8988T (cell line): ENCODE results near the gene TBC1D14.

Experiments used
- DNase-seq: peaks from one replicate; pipeline ENCODE4 v3.0.0; 2011

The TBC1D14 gene

DNA sequence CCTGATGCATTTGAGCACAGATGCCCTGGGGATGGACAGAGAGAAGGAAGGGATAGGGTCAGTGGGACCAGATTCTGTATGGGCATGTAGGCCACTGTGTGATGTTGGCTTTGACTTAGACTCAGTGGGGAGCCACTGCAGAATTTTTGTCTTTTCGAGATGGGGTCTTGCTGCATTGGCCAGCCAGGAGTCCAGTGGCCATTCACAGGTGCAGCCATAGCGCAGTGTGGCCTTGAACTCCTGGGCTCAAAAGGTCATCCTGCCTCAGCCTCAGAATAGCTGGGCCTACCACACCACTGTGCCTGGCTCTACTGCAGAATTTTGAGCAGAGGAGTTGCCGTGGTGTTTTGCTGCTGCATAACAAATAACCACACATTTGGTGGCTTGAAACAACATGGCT lies 22.8 kb downstream of the TBC1D14 start:
- no peak for DNase-seq

DNA sequence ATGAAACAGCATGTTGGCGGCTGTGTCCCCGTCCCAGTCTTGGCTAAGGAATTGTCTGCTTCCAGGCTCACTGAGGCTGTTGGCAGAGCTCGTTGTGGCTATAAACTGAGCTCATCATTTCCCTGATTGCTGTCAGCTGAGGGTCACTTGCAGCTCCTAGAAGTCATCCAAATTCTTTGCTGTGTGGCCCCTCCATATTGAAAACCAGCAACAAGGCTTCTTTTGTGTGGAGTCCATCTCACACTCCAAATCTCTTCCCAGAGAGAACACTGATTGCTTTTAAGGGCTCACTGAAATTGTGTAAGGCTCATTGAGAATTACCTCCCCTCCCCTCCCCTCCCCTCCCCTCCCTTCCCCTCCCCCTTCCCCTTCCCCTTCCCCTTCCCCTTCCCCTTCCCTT lies 23.3 kb downstream of the TBC1D14 start:
- DNase-seq = no peak

DNA sequence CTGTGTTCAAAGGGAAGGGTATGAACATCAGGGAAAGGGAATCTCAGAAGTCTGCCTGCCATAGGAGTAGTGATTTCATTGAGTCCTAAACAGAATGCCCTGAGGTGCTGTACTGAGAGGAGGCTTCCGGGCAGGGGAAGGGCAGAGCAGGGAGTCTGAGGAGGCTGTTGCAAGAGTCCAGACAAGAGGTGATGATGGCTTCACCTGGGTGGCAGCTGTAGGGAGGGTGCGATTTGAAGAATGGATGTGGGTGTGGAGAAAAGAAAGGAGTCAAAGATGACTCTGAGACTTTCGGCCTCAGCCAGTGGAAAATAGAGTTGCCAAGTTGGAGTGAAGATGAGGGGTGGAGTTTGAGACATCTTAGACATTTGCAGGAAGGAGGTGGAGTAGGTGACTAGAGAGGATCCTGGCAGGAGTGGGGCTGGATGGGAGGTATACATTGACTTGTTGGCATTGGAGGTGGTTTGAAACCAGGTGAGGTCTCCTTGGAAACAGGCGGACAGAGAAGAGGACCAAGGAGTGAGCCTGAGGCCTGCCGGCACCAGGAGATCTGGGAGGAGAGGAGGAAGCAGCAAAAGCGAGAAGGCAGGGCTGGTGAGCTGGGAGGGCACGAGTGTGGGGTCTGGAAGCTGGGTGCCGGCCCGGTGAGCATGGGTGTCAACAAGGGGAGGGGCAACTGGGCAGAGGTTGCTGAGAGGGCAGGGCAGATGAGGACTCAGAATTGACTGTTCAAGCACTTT lies 24.2 kb downstream of the TBC1D14 start:
- DNase-seq = no peak

DNA sequence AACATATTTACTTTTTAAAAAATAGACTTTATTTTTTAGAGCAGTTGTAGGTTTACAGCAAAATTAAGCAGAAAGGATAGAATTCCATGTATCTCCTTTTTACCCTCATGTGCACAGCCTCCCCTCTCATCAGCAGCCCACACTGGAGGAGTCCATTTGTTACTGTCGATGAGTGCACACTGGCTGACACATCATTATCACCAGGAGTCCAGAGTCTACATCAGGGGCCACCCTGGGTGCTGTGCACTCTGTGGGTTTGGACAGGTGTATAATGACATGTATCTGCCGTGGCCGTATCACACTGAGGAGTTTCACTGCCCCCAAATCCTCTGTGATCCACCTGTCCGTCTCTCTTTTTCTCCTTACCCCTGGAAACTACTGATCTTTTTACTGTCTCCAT lies 26.3 kb downstream of the TBC1D14 start:
- no peak for DNase-seq

DNA sequence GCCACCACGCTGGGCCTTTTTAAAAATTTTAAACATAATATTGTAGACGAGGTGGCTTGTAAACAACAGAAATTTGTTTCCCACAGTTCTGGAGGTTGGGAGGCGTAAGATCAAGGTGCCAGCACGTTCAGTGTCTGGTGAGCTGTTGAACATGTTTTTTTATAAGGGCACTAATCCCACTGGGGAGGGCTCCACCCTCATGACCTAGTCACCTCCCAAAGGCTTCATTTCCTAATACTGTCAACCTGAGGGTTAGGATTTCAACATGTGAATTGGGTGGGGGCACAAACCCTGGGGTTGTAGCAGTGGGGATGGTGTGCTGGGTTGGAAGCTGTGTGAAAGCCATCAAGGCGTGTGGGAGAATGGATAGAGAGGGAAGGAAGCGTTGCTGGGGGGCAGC lies 27.6 kb downstream of the TBC1D14 start:
- DNase-seq = no peak

DNA sequence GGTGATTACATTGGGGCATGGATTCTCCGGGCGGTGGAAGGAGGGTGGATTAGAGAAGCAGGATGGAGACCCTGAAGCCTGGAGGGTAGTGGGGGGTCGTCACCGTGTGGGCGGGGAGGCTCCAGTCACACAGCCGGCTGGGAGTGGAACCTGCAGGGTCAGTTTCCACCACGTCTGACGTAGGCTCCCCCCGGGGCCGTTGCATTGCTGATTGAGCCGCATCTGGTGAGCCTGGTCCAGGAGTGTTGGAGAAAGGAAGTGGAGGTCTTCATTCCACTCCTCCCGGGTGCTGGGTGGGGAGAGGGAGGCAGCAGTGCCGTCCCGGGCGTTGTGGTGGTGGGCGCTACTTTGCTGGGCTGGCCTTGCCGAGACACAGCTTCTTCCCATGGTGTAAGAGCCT lies 28.1 kb downstream of the TBC1D14 start:
- no peak for DNase-seq

DNA sequence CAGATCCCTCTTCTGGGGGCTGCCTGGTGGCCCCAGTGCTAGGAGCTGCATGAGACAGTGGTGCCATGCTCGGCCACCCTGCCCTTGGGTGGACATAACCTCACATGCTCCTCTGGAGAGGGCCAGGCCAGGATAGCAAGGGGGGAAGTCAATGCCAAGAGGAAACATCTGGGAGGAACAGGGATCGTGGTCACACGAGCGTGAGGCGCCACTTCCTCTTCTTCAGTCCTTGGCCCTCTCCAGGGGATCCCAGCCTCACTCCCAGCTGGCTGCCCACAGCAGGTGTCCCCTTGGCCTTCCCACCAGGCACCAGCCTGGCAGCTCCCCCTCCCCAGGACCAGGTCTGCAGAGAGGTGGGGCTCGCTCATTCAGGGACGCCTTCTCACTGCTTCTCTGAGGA lies 28.6 kb downstream of the TBC1D14 start:
- no peak for DNase-seq

DNA sequence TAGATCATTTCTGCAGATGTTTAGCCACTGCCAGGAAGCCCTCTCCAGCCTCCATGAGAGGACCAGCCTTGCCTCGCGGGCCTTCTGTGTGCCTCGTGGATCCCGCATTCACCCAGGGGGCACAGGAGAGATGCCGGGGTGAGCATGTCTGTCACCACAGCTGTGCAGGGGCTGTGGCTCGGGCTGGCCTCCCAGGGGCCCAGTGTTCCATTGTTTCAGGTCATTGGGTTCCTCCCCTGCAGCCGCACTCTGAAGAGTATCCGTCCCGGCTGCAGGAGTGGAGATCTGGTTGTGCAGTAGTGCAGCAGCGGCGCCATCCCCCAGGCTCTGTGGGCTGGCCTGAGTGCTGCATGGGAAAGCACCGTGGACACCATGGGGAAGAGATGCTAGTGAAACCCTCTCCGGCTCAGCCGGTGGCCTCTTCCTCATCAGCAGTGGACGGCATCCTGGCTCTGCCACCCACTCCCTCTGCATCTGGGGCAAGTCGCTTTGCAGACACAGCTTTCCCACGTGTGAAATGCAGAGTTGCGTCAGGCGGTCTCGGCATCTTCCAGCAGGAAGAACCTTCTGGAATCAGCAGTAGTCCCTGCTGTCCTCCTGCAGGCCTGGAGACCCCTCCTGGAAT lies 29.1 kb downstream of the TBC1D14 start:
- DNase-seq = no peak

DNA sequence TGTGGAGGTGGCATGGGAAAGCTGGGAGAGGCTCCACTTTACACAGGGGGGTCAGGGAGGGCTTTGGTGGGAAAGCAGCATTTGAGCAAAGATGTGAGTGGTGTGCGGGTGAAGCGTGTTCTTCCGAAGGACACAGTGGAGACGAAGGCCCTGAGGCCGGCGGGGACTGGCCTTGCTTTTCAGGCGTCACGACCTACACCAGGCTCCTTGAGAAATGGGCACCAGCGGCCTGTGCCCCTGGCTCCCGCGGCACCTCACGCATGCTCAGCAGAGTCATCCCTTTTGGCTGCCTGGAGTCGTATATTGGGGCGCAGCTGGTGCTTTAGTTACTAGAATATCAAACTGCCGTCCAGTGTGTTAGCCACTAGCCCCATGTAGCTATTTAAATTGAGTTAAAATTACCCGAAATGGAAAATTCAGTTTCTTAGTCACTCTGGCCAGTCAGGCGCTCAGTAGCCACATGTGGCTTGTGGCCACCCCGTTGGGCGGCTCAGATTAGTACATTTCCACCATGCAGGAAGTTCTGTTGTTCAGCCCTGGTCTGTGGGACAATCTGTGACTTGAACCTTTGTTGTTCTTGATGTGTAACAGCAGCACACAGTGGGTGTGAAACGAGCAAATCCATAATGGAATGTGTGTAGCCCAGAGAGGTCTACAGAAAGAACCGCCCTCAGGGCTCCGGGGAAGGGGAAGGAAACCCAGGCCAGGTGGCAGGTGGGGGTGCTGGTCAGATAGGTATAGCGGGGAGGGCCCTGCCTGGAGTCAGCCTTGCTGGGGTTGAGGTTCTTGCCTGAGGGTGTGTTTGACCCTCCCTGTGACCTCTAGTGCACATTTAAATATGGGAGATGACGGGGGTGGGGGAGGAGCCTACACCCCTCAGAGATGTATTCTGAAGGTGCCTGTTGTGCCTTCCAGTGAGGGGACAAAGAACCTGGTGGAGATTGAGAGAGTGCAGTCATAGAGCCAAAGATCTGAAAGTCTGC lies 30.4 kb downstream of the TBC1D14 start:
- DNase-seq = no peak

DNA sequence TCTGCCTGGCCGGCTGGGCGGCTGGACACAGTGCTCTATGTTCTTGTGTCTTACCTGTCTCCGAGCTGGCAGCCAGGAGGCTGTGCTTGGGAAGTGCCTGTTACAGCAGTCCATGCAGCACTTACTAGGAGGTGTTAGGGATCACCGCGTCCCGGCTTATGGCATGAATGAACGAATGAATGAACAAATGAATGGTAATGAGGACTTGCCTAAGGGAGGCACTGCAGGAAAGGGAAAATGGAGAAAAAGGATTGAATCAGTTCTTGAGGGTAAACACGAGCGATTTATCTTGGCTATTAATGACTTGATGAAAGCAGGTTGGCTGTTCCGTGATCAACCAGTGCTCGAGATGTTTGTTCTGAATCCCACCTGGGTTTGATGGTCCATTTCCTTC lies 31.1 kb downstream of the TBC1D14 start:
- no peak for DNase-seq

DNA sequence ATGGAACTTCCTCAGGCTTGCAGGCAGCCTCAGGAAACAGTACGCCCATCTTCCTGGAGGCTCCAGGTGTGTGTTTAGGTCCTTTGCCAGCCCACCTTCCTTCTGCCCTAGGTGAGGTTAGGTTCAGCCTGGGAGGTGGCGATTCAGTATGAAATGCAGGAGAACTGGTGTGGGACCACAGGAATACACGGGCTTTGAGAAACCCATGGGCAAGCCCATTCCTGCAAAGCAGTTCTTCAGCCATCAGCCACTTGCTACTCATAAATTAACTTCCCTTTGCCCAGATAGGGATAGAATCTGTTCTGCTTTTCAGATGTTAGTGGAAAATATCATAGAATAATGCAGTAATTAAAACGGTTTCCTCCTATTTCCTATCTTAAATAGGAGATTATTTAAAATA lies 32.2 kb downstream of the TBC1D14 start:
- no peak for DNase-seq

DNA sequence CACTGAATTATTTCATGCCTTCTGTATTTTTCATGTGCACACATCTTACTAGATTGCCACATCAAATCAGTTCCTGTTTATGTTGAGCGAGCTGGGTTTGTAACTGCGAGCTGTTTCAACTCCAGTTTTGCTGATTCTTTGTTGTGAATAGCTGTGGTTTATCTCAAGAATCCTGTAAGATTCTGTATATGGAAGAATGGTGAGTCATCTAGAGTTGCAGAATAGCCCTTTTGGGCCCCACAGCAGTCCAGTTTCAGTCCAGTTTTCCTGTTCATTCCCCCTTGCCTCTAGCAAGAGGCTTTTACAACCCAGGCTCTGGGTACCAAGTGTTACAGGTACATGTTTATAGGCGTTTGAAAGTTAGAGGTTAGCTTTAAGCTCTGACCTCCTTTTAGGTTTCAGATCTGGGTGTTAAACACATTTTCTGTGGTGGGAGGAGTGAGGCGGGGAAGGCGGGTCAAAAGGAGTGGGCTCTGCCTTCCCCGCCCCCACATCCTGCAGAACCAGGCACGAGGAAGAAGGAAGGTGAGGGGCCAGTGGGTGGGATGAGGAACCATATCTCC lies 32.7 kb downstream of the TBC1D14 start:
- DNase-seq = peak; percentile 37

DNA sequence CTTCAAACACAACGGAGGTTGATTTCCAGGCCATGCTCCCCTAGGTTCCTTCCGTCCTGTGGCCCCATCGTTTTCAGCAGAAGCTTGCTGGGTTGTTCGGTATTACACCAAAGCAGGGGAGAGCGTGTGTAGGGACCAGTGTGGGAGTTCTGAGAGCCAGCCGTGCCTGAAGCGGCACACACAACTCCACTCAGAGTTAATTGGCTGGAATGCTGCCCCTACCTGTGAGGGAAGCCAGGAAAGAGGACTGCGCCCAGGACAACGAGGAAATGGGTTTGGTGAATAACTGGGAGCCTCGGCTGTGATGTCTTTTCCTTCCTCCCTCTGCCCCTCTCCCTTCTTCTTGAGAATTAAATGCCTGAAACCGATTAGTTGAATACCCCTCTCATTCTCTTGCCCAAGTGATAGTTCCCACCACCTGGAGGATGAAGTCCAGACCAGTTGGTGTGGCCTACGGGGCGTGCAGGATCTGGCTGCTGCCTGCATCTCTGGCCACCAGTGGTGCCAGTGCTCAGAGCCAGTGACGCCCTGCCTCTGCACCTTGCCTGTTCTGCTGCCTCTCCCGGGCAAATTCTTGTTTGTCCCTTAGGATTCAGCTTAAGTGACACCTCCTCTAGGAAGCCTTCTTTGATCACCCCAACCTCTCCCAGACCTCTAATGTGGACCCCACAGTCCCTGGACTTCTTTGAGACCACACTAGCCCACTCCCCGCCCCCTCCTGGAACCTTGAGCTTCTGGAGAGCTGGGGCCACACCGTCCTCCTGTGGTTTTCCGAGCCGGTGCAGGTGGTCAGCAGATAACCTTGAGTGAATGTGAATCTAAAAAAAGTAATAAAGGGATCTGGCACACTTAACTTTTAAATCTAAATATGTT lies 33.6 kb downstream of the TBC1D14 start:
- no peak for DNase-seq

DNA sequence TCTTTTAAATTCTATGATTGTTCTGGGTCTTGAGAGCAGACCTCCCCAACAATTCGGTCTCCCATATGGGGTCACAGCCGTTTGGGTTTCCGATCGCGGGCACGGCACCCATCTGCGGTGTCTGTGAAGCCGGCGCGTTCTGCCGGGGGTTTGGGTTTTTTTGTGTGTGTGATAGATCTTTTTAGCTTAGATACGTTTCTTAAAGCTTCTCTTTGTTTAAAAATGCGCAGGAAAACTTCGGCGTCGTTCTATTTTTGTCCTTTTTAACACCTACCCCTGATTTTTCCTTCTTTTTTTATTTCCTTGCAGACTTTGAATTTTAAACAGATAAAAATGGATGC lies 34.2 kb downstream of the TBC1D14 start:
- DNase-seq = no peak

DNA sequence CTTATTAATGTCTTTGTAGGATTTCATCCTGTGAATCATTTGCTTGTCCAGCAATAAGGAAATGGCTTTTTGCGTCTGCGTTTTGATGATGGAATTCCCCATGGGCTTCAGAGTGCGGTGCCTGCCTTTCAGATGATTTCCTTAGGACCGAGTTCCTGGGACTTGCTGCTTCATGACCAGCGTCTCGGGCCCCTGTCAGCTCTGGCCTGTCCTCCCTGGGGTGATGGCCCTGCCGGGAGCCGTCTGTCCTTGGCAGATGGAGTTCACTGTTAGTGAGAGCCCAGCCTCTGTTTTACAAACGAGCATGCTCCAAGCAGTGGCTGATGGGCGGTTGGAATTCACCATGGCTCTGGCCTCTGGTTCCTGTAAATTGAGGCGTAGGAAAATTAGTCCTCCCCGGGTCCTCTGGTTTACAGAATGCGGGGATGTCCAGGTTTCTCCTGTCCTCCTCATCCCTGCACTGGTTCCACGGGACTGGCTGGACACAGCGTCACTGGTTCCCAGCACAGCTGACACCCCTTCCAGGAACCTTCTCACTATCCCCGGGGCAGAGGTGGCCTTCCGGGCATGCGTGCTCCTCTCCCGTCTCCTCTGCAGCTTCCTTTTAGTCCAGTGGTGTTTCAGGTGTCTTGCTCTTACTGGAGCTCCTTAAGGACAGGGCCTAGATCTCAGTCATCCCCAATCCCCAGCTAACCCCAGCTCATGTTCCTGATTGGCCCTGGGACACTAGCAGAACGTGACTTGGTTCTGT lies 34.9 kb downstream of the TBC1D14 start:
- no peak for DNase-seq

DNA sequence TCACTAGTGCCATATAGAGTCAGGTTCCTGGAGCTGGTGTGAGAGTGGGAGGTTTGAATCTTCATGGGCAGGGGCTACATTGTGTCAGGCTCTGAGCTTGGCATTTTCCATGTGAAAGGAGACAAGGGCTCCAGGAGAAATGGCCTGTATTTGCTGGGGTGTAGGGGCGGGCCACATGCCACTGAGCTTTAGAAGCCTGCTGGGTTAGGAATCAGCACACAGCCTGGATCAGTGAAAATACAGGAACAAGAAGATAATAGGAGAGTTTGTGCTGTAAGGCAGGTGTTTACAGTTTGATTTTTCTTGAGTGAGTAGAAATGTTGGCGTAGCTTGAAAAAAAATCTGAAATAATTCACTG lies 35.4 kb downstream of the TBC1D14 start:
- DNase-seq = no peak

DNA sequence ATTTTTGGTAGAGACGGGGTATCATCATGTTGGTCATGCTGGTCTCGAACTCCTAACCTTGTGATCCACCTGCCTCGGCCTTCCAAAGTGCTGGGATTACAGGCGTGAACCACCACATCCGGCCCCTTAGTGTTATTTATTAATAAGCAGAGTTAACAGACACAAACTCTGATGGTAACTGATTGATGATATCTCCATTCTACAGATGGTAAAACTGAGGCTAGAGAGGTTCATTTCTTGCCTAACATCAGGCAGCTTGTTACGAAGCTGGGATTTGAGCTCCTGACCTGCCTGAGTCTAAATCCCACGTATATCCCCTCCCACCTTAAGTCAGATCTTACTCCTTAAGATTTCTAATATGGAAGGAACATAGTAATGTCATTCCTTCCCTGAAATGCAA lies 36.9 kb downstream of the TBC1D14 start:
- DNase-seq = no peak

DNA sequence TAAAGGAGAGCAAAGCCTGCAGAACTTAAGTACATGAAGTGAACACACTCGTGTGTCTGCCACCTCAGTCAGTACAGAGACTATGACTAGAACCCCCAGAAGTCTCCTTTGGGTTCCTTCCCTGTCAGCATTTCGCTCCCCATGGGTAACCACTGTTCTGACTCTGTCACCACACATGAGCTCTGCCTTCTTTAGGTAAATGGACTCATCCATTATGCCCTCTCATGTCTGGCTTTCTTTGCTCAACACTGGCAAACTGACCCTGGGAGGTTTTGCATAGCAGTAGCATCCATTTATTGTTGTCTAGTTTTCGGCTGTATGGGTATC lies 38.5 kb downstream of the TBC1D14 start:
- DNase-seq = no peak

DNA sequence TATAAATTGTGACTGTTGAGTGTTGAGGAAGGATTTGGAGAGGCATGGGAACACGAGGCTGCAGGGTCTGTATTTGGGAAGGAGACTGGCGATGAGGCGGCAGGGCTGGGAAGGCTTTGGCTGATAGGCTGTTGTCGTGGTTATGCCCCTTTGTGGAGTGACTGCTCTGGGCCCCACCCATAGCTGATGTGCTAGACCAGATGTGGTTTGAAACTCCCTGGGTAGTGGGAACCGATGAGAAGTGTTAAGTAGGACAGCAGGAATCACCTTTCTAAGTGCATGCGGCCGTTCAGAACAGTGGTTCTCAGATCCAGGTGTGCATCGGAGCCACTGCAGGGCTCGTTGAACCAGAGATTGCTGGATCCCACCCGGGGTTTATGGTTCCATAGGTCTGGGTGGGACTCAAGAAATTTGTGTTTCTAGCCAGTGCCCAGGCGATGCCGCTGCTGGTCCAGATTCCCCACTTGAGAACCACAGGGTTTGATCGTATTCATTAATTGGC lies 42.3 kb downstream of the TBC1D14 start:
- DNase-seq = no peak

DNA sequence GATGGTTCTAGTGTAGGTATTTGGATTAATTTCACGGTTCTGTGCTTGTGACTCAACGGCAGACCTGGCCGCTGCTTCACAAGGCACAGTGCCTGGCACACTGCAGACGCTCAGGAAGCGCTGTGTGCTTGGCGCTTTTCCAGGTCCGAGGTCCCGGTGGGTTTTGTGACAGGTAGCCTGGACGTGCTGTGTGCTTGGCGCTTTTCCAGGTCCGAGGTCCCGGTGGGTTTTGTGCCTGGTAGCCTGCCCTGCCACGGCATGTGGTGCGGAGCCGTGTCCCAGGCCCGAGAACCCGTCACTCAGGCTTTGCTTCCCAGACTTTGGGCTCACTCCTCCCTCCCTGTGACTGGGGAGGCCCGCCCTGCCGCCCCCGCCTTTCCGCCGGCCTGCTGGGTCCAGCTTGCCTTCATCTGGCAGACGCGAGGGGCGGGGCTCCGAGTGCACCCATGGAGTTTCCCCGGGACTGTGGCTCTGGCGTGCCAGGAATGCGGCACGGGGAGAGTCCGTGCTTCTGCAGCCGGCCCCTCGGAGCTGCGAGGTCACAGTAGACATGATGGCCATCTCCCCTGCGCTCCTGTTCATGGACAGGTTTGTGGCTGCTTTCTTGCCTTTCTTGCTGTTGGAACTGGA lies 44.2 kb downstream of the TBC1D14 start:
- DNase-seq = peak; percentile 63

DNA sequence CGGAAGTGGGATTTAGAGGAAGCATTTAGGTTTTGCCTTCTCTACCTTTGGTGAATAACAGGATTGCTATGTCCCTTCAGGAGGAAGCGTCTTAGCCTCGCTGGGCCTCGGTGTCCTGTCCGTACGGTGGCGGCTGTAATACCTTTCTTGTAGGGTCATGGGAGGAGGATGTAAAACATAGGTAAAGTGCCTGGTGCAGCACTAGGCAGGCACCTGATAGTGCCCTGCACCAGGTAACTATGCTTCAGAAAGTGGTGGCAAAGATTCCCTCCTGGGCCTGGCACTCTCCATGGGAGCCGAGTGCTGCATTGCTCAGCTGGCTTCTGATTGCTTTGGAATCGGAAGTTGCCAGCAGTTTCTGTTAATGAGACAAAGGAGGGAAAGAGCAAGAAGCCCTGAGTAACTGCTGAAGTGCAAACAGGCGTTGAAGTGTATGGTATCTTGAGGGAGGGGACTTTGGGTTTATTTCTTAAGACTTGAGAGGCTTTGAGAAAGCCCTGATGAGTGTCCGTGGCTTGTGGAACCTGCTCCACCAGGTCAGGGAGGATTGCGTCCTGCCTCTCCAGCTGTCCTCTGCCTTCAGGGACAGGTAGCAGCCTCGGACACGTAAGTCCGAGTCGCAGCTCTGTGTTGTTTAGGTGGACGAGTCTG lies 45.8 kb downstream of the TBC1D14 start:
- DNase-seq = no peak
